Panc1 (cell line): ENCODE results near the gene COL4A2. TPM values are rescaled to one million over a fixed set of nuclear protein-coding genes. Genes with fewer than 3 reads are reported as not detected.

Source experiments
- ATAC-seq: fragments of 200-7000 bp; cut with Tn5 transposase; 2 replicates; pipeline ENCODE4 v1.9.1; 2020; ENCODE audit warnings: mild to moderate bottlenecking, moderate library complexity
- BruUV-seq: library from RNA; stranded (reverse); fragments of 400-500 nt; replicated peaks from 2 replicates; lab custom pipeline; 2021; lab: Mats Ljungman, UMichigan
- CTCF ChIA-PET: fragments of 300-600 bp; sonication (Branson Sonifier 250); formaldehyde crosslinking; loops from one replicate; lab custom pipeline; 2022; ENCODE audit warnings: antibody characterized with exemption; lab: Charles Lee
- POLR2A ChIA-PET: fragments of 300-600 bp; sonication (Branson Sonifier 250); formaldehyde crosslinking; loops from one replicate; lab custom pipeline; 2022; ENCODE audit warnings: antibody characterized with exemption; lab: Charles Lee
- DNase-seq: peaks from one replicate; pipeline ENCODE4 v3.0.0-alpha.2; 2010; ENCODE audit warnings: low read depth, low spot score
- H3K27ac ChIP-seq: 2 replicates; pipeline ENCODE4 v1.5.1; 2011; ENCODE audit warnings: mild to moderate bottlenecking, low read length, inconsistent platforms
- H3K27me3 ChIP-seq: fragments of 200-500 bp; sonication (Bioruptor generic); 2 replicates; pipeline ENCODE4 v1.6.0; 2014; ENCODE audit warnings: low read length, inconsistent platforms; ENCODE audit not compliant: control insufficient read depth, insufficient read depth
- H3K36me3 ChIP-seq: fragments of 200-500 bp; sonication (Bioruptor generic); 2 replicates; pipeline ENCODE4 v1.5.1; 2014; ENCODE audit warnings: inconsistent platforms, mild to moderate bottlenecking, low read length, moderate library complexity; ENCODE audit not compliant: control insufficient read depth, insufficient read depth
- H3K4me1 ChIP-seq: 2 replicates; pipeline ENCODE4 v1.5.1; 2011; ENCODE audit warnings: inconsistent platforms, mild to moderate bottlenecking, low read length, moderate library complexity; ENCODE audit not compliant: control insufficient read depth, insufficient read depth
- H3K4me3 ChIP-seq, 2 experiments: 2 replicates each; pipeline ENCODE4 v1.5.1; 2011 to 2012; ENCODE audit warnings: low read depth in 2 of 2, low read length in 2 of 2, mild to moderate bottlenecking in 2 of 2, inconsistent platforms in 1 of 2, moderate library complexity in 1 of 2
- H3K9me3 ChIP-seq: fragments of 200-500 bp; sonication (Bioruptor generic); 2 replicates; pipeline ENCODE4 v1.5.1; 2014; ENCODE audit warnings: low read depth, mild to moderate bottlenecking, inconsistent platforms, low read length, moderate library complexity; ENCODE audit not compliant: control insufficient read depth, insufficient read depth
- POLR2AphosphoS5 ChIP-seq: IDR thresholded peaks from 2 replicates; pipeline ENCODE4 v1.6.1; 2012; ENCODE audit warnings: mild to moderate bottlenecking, low read depth, low read length, moderate library complexity
- SIN3A ChIP-seq: IDR thresholded peaks from 2 replicates; pipeline ENCODE4 v1.6.1; 2012; ENCODE audit warnings: low read depth, mild to moderate bottlenecking, low read length, moderate library complexity, borderline replicate concordance; ENCODE audit not compliant: insufficient read depth
- TCF7L2 ChIP-seq: IDR thresholded peaks from 2 replicates; pipeline ENCODE4 v1.6.1; 2011; ENCODE audit warnings: mild to moderate bottlenecking, low read depth, low read length, inconsistent platforms
- in situ Hi-C: cut with HindIII; loops from 2 replicates; pipeline ENCODE4 v1.10.0; 2016; ENCODE audit warnings: low sequenced_read_pairs, low pct_unique_long_range_greater_than_20kb
- intact Hi-C: fragments of 100-400 bp; cut with micrococcal nuclease; formaldehyde crosslinking; loops from one replicate; pipeline ENCODE4 v1.10.0; 2022; ENCODE audit not compliant: unreplicated experiment
- total RNA-seq: library from RNA; stranded (reverse); gene quantifications from one replicate; pipeline ENCODE4 v1.2.1, GENCODE V29; 2021; ENCODE audit not compliant: unreplicated experiment
- TF ChIP-seq, protein P1 (sequence below): fragments of 450-650 bp; IDR thresholded peaks from 2 replicates; pipeline ENCODE4 v1.5.1; 2017; ENCODE audit warnings: mild to moderate bottlenecking
- TF ChIP-seq, protein P2 (sequence below), 2 experiments: IDR thresholded peaks; 2 replicates each; pipeline ENCODE4 v1.6.1; 2011 to 2012; ENCODE audit warnings: low read depth in 2 of 2, control low read depth in 1 of 2, low read length in 1 of 2, mild to moderate bottlenecking in 1 of 2, moderate library complexity in 1 of 2; ENCODE audit not compliant: insufficient read depth in 1 of 2

Gene COL4A2
- total RNA-seq, 1 experiment from 2014 or later, result 3.0 TPM

DNA sequence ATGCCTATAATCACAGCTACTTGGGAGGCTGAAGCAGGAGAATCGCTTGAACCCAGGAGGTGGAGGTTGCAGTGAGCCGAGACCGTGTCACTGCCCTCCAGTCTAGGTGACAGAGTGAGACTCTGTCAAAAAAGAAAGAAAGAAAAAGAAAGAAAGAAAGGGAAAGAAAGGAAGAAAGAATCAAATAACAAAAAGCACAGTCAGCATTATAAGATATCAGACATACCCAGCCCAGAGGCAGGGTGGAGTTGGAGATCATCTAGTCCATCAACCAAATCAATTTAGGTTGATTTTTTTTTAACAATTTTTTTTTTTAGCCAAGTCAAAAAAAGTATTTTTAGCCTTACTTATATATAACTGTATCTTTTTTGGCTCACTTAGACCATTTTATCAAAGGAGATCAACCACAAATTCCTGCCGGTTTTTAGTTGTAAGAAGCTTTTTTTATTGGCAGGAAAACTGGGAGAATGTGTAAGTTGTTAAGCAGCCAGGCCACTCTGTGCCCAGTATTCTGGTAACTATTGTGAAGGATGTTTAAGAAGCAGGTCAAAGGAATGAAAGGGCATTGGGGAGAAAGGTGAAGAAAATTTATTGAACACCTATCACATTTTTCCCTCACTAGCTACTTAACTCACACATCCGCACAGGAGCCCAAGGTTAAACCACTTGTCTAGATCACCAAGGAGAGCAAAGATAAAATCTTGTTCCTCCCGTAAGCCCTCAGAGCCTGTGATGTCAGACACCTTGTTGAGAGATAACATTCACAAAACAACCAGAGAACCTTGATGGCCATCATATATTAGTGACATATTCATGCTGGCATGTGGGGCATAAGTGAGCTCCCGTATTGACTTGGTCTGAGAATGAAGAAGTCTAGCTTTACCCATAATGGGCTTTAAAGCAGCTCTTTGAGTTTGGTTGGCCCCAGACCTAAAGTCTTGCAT is 91.8 kb downstream of the COL4A2 start:
- DNase-seq (no peak), ATAC-seq (no peak)
- ChIA-PET CTCF (no interaction called here), POLR2A (interaction anchor here (0.6 kb wide), 1 partner anchor 153 kb away, joined by 3 read pairs; no protein-coding TSS in a partner anchor)
- TF ChIP-seq, protein P1, sequence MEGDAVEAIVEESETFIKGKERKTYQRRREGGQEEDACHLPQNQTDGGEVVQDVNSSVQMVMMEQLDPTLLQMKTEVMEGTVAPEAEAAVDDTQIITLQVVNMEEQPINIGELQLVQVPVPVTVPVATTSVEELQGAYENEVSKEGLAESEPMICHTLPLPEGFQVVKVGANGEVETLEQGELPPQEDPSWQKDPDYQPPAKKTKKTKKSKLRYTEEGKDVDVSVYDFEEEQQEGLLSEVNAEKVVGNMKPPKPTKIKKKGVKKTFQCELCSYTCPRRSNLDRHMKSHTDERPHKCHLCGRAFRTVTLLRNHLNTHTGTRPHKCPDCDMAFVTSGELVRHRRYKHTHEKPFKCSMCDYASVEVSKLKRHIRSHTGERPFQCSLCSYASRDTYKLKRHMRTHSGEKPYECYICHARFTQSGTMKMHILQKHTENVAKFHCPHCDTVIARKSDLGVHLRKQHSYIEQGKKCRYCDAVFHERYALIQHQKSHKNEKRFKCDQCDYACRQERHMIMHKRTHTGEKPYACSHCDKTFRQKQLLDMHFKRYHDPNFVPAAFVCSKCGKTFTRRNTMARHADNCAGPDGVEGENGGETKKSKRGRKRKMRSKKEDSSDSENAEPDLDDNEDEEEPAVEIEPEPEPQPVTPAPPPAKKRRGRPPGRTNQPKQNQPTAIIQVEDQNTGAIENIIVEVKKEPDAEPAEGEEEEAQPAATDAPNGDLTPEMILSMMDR, result no peak
- TF ChIP-seq, protein P2, sequence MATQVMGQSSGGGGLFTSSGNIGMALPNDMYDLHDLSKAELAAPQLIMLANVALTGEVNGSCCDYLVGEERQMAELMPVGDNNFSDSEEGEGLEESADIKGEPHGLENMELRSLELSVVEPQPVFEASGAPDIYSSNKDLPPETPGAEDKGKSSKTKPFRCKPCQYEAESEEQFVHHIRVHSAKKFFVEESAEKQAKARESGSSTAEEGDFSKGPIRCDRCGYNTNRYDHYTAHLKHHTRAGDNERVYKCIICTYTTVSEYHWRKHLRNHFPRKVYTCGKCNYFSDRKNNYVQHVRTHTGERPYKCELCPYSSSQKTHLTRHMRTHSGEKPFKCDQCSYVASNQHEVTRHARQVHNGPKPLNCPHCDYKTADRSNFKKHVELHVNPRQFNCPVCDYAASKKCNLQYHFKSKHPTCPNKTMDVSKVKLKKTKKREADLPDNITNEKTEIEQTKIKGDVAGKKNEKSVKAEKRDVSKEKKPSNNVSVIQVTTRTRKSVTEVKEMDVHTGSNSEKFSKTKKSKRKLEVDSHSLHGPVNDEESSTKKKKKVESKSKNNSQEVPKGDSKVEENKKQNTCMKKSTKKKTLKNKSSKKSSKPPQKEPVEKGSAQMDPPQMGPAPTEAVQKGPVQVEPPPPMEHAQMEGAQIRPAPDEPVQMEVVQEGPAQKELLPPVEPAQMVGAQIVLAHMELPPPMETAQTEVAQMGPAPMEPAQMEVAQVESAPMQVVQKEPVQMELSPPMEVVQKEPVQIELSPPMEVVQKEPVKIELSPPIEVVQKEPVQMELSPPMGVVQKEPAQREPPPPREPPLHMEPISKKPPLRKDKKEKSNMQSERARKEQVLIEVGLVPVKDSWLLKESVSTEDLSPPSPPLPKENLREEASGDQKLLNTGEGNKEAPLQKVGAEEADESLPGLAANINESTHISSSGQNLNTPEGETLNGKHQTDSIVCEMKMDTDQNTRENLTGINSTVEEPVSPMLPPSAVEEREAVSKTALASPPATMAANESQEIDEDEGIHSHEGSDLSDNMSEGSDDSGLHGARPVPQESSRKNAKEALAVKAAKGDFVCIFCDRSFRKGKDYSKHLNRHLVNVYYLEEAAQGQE (IDR thresholded peaks at IDR 0.05; ENCODE audit: insufficient read depth in 1 of 2, low read depth in 2 of 2, low read length in 1 of 2), result no peak
- TF ChIP-seq TCF7L2 (no peak), POLR2AphosphoS5 (no peak), SIN3A (no peak)
- Histone ChIP-seq H3K4me1 (no peaks in the 10 kb centered on the region), H3K27ac (no peak overlapping the region), H3K36me3 (no peaks in the 10 kb centered on the region), H3K27me3 (no peaks in the 10 kb centered on the region), H3K4me3 (no peak overlapping the region), H3K9me3 (no peaks in the 10 kb centered on the region)
- intact Hi-C loops, result no loop called here
- in situ Hi-C loops, result no loop called here
- BruUV-seq, result no TSS peak

DNA sequence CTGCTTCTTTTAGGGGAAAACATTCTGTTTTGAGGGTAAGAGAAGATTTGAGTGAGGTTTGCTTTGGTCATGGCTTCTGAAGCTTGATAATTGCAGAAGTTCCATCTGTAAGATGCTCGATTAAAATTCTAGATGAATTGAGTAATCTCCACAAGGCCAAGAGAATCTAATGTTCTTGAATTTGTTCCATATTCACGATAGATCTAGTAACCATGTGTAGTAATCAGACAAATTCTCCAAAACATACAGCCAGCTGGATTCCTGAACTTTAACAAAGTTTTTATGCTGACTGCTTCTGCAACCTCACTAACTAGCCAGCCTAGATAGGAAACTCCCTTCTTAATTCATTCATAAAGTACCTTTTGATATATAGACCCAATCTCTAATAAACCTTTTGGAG is 92.7 kb downstream of the COL4A2 start:
- H3K36me3 ChIP-seq, result no peaks in the 10 kb centered on the region
- no peaks in the 10 kb centered on the region for H3K4me1 ChIP-seq
- ChIA-PET POLR2A (no interaction called here), CTCF (no interaction called here)
- TF ChIP-seq POLR2AphosphoS5 (no peak), SIN3A (no peak), TCF7L2 (no peak)
- TF ChIP-seq, protein P1, result no peak
- TF ChIP-seq, protein P2 (IDR thresholded peaks at IDR 0.05; ENCODE audit: insufficient read depth in 1 of 2, low read depth in 2 of 2, low read length in 1 of 2), result no peak
- no peaks in the 10 kb centered on the region for H3K27me3 ChIP-seq
- intact Hi-C loops, result no loop called here
- H3K27ac ChIP-seq, result no peak overlapping the region
- in situ Hi-C loops, result no loop called here
- no peak overlapping the region for H3K4me3 ChIP-seq
- DNase-seq, result no peak
- BruUV-seq, result no TSS peak
- no peaks in the 10 kb centered on the region for H3K9me3 ChIP-seq
- no peak for ATAC-seq
